Nephron progenitor cell (in vitro differentiated cells): Measurements from ENCODE around the gene C1orf167.

Experiments
- DNase-seq: peaks from one replicate; pipeline ENCODE4 v3.0.0; 2021
- H3K27ac Mint-ChIP-seq: 2 replicates; pipeline ENCODE4 v1.8.0; 2021; ENCODE audit warnings: mild to moderate bottlenecking, moderate library complexity, mixed read lengths
- H3K27me3 Mint-ChIP-seq: 2 replicates; pipeline ENCODE4 v1.8.0; 2021; ENCODE audit warnings: mild to moderate bottlenecking, low read depth, mixed read lengths; ENCODE audit not compliant: poor library complexity
- H3K36me3 Mint-ChIP-seq: 2 replicates; pipeline ENCODE4 v1.8.0; 2021; ENCODE audit warnings: low read depth, mixed read lengths
- H3K4me1 Mint-ChIP-seq: 2 replicates; pipeline ENCODE4 v1.8.0; 2021; ENCODE audit warnings: mixed read lengths
- H3K4me3 Mint-ChIP-seq: 2 replicates; pipeline ENCODE4 v1.8.0; 2021; ENCODE audit warnings: mild to moderate bottlenecking, moderate library complexity, mixed read lengths
- H3K9me3 Mint-ChIP-seq: 2 replicates; pipeline ENCODE4 v1.8.0; 2021; ENCODE audit warnings: mild to moderate bottlenecking, moderate library complexity, mixed read lengths
- CTCF ChIP-seq: fragments of 200-600 bp; sonication (generic); IDR thresholded peaks from 2 replicates; pipeline ENCODE4 v1.5.0; 2021; ENCODE audit warnings: antibody characterized with exemption

The C1orf167 gene

GRCh38 chr1:11720033-11720376 is 42.0 kb upstream of the C1orf167 start:
- Mint-ChIP-seq H3K36me3 (no peaks in the 10 kb centered on the region), H3K4me3 (no peak overlapping the region), H3K4me1 (peaks cover 20% of the 10 kb centered on the region), H3K27me3 (peaks cover 27% of the 10 kb centered on the region), H3K27ac (no peak overlapping the region), H3K9me3 (no peaks in the 10 kb centered on the region)
- peak; percentile 5 for TF ChIP-seq CTCF
- DNase-seq, result no peak

- no peak overlapping the region for H3K27ac Mint-ChIP-seq
Observed at GRCh38 chr1:11720525-11720924, 41.5 kb upstream of the C1orf167 start.

GRCh38 chr1:11721311-11721710 is 40.7 kb upstream of the C1orf167 start:
- no peak for TF ChIP-seq CTCF
- Mint-ChIP-seq H3K27me3 (peaks cover 19% of the 10 kb centered on the region), H3K4me1 (peaks cover 18% of the 10 kb centered on the region), H3K36me3 (no peaks in the 10 kb centered on the region), H3K27ac (no peak overlapping the region), H3K9me3 (no peaks in the 10 kb centered on the region), H3K4me3 (no peak overlapping the region)
- no peak for DNase-seq

More at GRCh38 chr1:11720525-11720924, 41.5 kb upstream of the C1orf167 start:
- no peak for DNase-seq
- Mint-ChIP-seq H3K36me3 (no peaks in the 10 kb centered on the region), H3K4me1 (peaks cover 20% of the 10 kb centered on the region), H3K27me3 (peaks cover 24% of the 10 kb centered on the region), H3K9me3 (no peaks in the 10 kb centered on the region), H3K4me3 (no peak overlapping the region)
- no peak for TF ChIP-seq CTCF

- no peak overlapping the region for H3K4me3 Mint-ChIP-seq
- TF ChIP-seq CTCF, result no peak
- H3K27me3 Mint-ChIP-seq, result peaks cover 19% of the 10 kb centered on the region
- H3K27ac Mint-ChIP-seq, result no peak overlapping the region
- H3K9me3 Mint-ChIP-seq, result no peaks in the 10 kb centered on the region
- no peaks in the 10 kb centered on the region for H3K36me3 Mint-ChIP-seq
- peaks cover 17% of the 10 kb centered on the region for H3K4me1 Mint-ChIP-seq
- DNase-seq, result no peak
Observed at GRCh38 chr1:11722538-11722937, 39.5 kb upstream of the C1orf167 start.

- no peak overlapping the region for H3K4me3 Mint-ChIP-seq
- no peaks in the 10 kb centered on the region for H3K9me3 Mint-ChIP-seq
- H3K27me3 Mint-ChIP-seq, result peaks cover 8% of the 10 kb centered on the region
- peaks cover 34% of the 10 kb centered on the region for H3K4me1 Mint-ChIP-seq
- no peak for TF ChIP-seq CTCF
- no peak overlapping the region for H3K27ac Mint-ChIP-seq
- no peaks in the 10 kb centered on the region for H3K36me3 Mint-ChIP-seq
- no peak for DNase-seq
Observed at GRCh38 chr1:11725616-11726015, 36.4 kb upstream of the C1orf167 start.

- no peaks in the 10 kb centered on the region for H3K9me3 Mint-ChIP-seq
- DNase-seq, result no peak
- no peak overlapping the region for H3K4me3 Mint-ChIP-seq
- no peak for TF ChIP-seq CTCF
- no peaks in the 10 kb centered on the region for H3K36me3 Mint-ChIP-seq
- no peak overlapping the region for H3K27ac Mint-ChIP-seq
- peaks cover 6% of the 10 kb centered on the region for H3K27me3 Mint-ChIP-seq
- peaks cover 45% of the 10 kb centered on the region for H3K4me1 Mint-ChIP-seq
Observed at GRCh38 chr1:11727119-11727518, 34.9 kb upstream of the C1orf167 start.
